GM18861 (cell line): ENCODE results near the gene UBE2E2.
"Not testable (repeated sequence)": the region's sequence is repeated elsewhere in the genome, so short reads cannot be mapped to it uniquely, and the experiment has no call there.

Source experiments
- ATAC-seq: cut with Tn5 transposase; IDR thresholded peaks from one replicate; pipeline ENCODE4 v1.9.1; 2021; ENCODE audit not compliant: unreplicated experiment

The UBE2E2 gene

GRCh38 chr3:23602971-23603370, 399.8 kb downstream of the UBE2E2 start:
- no peak for ATAC-seq

- ATAC-seq, result no peak
Observed at GRCh38 chr3:23607184-23607847, 404.2 kb downstream of the UBE2E2 start.

GRCh38 chr3:23608650-23609049, 405.5 kb downstream of the UBE2E2 start:
- no peak for ATAC-seq

GRCh38 chr3:23611737-23612295, 408.7 kb downstream of the UBE2E2 start:
- no peak for ATAC-seq

GRCh38 chr3:23612296-23612891, 409.3 kb downstream of the UBE2E2 start:
- ATAC-seq, result no peak

- ATAC-seq, result no peak
Observed at GRCh38 chr3:23615068-23615467, 411.9 kb downstream of the UBE2E2 start.

- not testable (repeated sequence) for ATAC-seq
Observed at GRCh38 chr3:23618475-23618874, 415.3 kb downstream of the UBE2E2 start.

- ATAC-seq, result no peak
Observed at GRCh38 chr3:23619705-23620637, 416.8 kb downstream of the UBE2E2 start.

- no peak for ATAC-seq
Observed at GRCh38 chr3:23620638-23621015, 417.5 kb downstream of the UBE2E2 start.

GRCh38 chr3:23623844-23624243, 420.7 kb downstream of the UBE2E2 start:
- no peak for ATAC-seq

GRCh38 chr3:23624305-23624704, 421.2 kb downstream of the UBE2E2 start:
- ATAC-seq, result no peak

GRCh38 chr3:23626442-23626841, 423.3 kb downstream of the UBE2E2 start:
- no peak for ATAC-seq

- no peak for ATAC-seq
Observed at GRCh38 chr3:23629181-23629894, 426.2 kb downstream of the UBE2E2 start.

- no peak for ATAC-seq
Observed at GRCh38 chr3:23633261-23633960, 430.3 kb downstream of the UBE2E2 start.

GRCh38 chr3:23637339-23637738, 434.2 kb downstream of the UBE2E2 start:
- ATAC-seq, result no peak

GRCh38 chr3:23640471-23641146, 437.5 kb downstream of the UBE2E2 start:
- no peak for ATAC-seq
